Panc1 (cell line): Measurements from ENCODE around the gene RHBDF2.

Experiments used
- POLR2AphosphoS5 ChIP-seq: IDR thresholded peaks from 2 replicates; pipeline ENCODE4 v1.6.1; 2012; ENCODE audit warnings: mild to moderate bottlenecking, low read depth, low read length, moderate library complexity
- SIN3A ChIP-seq: IDR thresholded peaks from 2 replicates; pipeline ENCODE4 v1.6.1; 2012; ENCODE audit warnings: low read depth, mild to moderate bottlenecking, low read length, moderate library complexity, borderline replicate concordance; ENCODE audit not compliant: insufficient read depth
- TCF7L2 ChIP-seq: IDR thresholded peaks from 2 replicates; pipeline ENCODE4 v1.6.1; 2011; ENCODE audit warnings: mild to moderate bottlenecking, low read depth, low read length, inconsistent platforms
- TF ChIP-seq, protein P1 (sequence below): fragments of 450-650 bp; IDR thresholded peaks from 2 replicates; pipeline ENCODE4 v1.5.1; 2017; ENCODE audit warnings: mild to moderate bottlenecking

DNA sequence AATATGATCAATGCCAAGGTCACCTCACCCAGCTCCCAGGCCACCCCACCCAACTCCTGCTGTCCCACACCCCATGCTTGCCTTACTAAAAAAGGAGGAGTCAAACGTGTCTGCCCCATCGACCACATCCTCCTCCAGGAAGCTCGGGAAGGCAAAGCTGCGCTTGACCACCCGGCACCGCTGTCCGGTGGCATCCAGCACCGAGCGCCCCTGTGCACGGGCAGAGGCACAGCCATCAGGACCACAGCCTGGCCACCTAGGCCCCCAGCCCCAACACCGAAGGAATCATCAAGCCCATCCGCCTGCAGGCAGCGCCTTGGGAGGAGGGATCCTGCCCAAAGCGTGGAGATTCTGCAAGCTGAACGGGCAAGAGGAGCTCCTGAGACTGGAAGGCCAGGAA is 23.6 kb downstream of the RHBDF2 start:
- TF ChIP-seq POLR2AphosphoS5 (no peak), SIN3A (no peak), TCF7L2 (no peak)
- TF ChIP-seq, protein P1, sequence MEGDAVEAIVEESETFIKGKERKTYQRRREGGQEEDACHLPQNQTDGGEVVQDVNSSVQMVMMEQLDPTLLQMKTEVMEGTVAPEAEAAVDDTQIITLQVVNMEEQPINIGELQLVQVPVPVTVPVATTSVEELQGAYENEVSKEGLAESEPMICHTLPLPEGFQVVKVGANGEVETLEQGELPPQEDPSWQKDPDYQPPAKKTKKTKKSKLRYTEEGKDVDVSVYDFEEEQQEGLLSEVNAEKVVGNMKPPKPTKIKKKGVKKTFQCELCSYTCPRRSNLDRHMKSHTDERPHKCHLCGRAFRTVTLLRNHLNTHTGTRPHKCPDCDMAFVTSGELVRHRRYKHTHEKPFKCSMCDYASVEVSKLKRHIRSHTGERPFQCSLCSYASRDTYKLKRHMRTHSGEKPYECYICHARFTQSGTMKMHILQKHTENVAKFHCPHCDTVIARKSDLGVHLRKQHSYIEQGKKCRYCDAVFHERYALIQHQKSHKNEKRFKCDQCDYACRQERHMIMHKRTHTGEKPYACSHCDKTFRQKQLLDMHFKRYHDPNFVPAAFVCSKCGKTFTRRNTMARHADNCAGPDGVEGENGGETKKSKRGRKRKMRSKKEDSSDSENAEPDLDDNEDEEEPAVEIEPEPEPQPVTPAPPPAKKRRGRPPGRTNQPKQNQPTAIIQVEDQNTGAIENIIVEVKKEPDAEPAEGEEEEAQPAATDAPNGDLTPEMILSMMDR = no peak
